ENCODE results near the gene CAND1. TPM values are rescaled to one million over a fixed set of nuclear protein-coding genes. Genes with fewer than 3 reads are reported as not detected.

The CAND1 gene
- total RNA-seq, 1 experiment from 2014 or later = 236 TPM

DNA sequence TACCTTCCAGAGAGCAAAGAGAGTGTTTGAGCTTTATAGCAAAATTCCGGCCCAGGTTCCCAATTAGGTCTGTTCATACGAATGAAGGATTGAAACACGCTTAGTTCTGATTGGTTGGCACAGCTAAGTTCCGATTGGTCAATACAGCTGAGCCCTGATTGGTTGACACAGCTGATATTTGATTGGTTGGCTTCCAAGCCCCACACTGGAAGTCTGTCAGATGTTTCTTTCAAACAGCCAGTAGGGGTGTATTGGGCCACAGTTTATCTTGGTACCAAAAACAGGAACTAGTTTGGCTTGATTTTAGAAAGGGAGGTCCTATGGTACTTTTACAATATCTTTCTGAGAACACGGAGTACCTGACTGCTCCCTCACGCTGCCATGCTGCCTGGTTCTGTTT, 93.4 kb downstream of the CAND1 start:
- POLR2A ChIA-PET = no interaction called here

DNA sequence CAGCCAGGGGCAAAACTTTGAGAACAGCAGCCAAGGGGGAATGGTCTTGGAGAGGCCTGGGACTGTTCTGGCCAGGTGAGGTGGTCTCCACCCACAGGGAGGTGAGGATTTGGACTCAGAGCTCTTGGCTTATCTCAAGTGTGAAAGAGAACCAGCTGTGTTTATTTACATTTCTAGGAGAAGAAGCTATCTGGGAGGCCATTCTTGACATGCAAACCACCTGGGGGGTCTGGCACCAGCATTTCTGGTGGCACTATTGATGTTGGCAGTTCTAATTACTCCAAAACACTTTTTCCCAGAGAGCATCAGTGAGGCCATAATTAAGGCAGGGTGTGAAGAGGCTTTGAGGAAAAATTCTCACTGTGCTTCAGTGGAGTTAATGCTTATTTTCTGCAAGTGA, 95.1 kb downstream of the CAND1 start:
- CTCF ChIA-PET = no interaction called here
- Mint-ChIP-seq H3K27me3 (ENCODE audit: low read depth) (no peaks in the 10 kb centered on the region), H3K4me3 (no peak overlapping the region), H3K9me3 (peaks cover 34% of the 10 kb centered on the region), H3K4me1 (peaks cover 11% of the 10 kb centered on the region), H3K36me3 (peaks cover 23% of the 10 kb centered on the region), H3K27ac (no peak overlapping the region)
- TF ChIP-seq RORB (CRISPR knock-in tag; IDR thresholded peaks at IDR 0.05) = no peak
- no peak for TF ChIP-seq JUN (CRISPR knock-in tag; IDR thresholded peaks at IDR 0.05)
- TF ChIP-seq, protein P1, sequence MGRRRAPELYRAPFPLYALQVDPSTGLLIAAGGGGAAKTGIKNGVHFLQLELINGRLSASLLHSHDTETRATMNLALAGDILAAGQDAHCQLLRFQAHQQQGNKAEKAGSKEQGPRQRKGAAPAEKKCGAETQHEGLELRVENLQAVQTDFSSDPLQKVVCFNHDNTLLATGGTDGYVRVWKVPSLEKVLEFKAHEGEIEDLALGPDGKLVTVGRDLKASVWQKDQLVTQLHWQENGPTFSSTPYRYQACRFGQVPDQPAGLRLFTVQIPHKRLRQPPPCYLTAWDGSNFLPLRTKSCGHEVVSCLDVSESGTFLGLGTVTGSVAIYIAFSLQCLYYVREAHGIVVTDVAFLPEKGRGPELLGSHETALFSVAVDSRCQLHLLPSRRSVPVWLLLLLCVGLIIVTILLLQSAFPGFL (CRISPR knock-in tag; IDR thresholded peaks at IDR 0.05; ENCODE audit: borderline replicate concordance) = no peak
- no peak for TF ChIP-seq MYBL2 (CRISPR knock-in tag; IDR thresholded peaks at IDR 0.05)
- TF ChIP-seq ZBTB21 (CRISPR knock-in tag; IDR thresholded peaks at IDR 0.05; ENCODE audit: borderline replicate concordance) = no peak
- TF ChIP-seq TEAD4 (CRISPR knock-in tag; IDR thresholded peaks at IDR 0.05) = no peak
- no peak for TF ChIP-seq CREM (CRISPR knock-in tag; IDR thresholded peaks at IDR 0.05)
- TF ChIP-seq ZNF416 (CRISPR knock-in tag; IDR thresholded peaks at IDR 0.05) = no peak
- no peak for TF ChIP-seq NR3C1 (CRISPR knock-in tag; conservative IDR thresholded peaks at IDR 0.05; ENCODE audit: low read depth)
- TF ChIP-seq, protein P2, sequence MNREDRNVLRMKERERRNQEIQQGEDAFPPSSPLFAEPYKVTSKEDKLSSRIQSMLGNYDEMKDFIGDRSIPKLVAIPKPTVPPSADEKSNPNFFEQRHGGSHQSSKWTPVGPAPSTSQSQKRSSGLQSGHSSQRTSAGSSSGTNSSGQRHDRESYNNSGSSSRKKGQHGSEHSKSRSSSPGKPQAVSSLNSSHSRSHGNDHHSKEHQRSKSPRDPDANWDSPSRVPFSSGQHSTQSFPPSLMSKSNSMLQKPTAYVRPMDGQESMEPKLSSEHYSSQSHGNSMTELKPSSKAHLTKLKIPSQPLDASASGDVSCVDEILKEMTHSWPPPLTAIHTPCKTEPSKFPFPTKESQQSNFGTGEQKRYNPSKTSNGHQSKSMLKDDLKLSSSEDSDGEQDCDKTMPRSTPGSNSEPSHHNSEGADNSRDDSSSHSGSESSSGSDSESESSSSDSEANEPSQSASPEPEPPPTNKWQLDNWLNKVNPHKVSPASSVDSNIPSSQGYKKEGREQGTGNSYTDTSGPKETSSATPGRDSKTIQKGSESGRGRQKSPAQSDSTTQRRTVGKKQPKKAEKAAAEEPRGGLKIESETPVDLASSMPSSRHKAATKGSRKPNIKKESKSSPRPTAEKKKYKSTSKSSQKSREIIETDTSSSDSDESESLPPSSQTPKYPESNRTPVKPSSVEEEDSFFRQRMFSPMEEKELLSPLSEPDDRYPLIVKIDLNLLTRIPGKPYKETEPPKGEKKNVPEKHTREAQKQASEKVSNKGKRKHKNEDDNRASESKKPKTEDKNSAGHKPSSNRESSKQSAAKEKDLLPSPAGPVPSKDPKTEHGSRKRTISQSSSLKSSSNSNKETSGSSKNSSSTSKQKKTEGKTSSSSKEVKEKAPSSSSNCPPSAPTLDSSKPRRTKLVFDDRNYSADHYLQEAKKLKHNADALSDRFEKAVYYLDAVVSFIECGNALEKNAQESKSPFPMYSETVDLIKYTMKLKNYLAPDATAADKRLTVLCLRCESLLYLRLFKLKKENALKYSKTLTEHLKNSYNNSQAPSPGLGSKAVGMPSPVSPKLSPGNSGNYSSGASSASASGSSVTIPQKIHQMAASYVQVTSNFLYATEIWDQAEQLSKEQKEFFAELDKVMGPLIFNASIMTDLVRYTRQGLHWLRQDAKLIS (CRISPR knock-in tag; IDR thresholded peaks at IDR 0.05; ENCODE audit: borderline replicate concordance) = no peak
- TF ChIP-seq, protein P3, sequence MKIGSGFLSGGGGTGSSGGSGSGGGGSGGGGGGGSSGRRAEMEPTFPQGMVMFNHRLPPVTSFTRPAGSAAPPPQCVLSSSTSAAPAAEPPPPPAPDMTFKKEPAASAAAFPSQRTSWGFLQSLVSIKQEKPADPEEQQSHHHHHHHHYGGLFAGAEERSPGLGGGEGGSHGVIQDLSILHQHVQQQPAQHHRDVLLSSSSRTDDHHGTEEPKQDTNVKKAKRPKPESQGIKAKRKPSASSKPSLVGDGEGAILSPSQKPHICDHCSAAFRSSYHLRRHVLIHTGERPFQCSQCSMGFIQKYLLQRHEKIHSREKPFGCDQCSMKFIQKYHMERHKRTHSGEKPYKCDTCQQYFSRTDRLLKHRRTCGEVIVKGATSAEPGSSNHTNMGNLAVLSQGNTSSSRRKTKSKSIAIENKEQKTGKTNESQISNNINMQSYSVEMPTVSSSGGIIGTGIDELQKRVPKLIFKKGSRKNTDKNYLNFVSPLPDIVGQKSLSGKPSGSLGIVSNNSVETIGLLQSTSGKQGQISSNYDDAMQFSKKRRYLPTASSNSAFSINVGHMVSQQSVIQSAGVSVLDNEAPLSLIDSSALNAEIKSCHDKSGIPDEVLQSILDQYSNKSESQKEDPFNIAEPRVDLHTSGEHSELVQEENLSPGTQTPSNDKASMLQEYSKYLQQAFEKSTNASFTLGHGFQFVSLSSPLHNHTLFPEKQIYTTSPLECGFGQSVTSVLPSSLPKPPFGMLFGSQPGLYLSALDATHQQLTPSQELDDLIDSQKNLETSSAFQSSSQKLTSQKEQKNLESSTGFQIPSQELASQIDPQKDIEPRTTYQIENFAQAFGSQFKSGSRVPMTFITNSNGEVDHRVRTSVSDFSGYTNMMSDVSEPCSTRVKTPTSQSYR (CRISPR knock-in tag; IDR thresholded peaks at IDR 0.05) = no peak
- no peak for TF ChIP-seq ZNF121 (CRISPR knock-in tag; IDR thresholded peaks at IDR 0.05)
- TF ChIP-seq CBFB (CRISPR knock-in tag; IDR thresholded peaks at IDR 0.05; ENCODE audit: low read depth) = no peak
- TF ChIP-seq, protein P4, sequence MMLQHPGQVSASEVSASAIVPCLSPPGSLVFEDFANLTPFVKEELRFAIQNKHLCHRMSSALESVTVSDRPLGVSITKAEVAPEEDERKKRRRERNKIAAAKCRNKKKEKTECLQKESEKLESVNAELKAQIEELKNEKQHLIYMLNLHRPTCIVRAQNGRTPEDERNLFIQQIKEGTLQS (CRISPR knock-in tag; conservative IDR thresholded peaks at IDR 0.05) = no peak
- no peak for TF ChIP-seq ATF1 (CRISPR knock-in tag; IDR thresholded peaks at IDR 0.05)
- ATAC-seq (peak; percentile 41), DNase-seq (ENCODE audit: low spot score) (no peak)
- POLR2A ChIA-PET = no interaction called here

More for the DNA sequence above, 93.4 kb downstream of the CAND1 start:
- DNase-seq (ENCODE audit: low spot score) (no peak), ATAC-seq (no peak)
- Mint-ChIP-seq H3K27me3 (ENCODE audit: low read depth) (no peaks in the 10 kb centered on the region), H3K9me3 (peaks cover 34% of the 10 kb centered on the region), H3K36me3 (peaks cover 23% of the 10 kb centered on the region), H3K4me1 (peaks cover 17% of the 10 kb centered on the region), H3K27ac (no peak overlapping the region), H3K4me3 (no peak overlapping the region)
- CTCF ChIA-PET = no interaction called here
- no peak for TF ChIP-seq FOXJ3 (CRISPR knock-in tag; IDR thresholded peaks at IDR 0.05; ENCODE audit: borderline replicate concordance)

DNA sequence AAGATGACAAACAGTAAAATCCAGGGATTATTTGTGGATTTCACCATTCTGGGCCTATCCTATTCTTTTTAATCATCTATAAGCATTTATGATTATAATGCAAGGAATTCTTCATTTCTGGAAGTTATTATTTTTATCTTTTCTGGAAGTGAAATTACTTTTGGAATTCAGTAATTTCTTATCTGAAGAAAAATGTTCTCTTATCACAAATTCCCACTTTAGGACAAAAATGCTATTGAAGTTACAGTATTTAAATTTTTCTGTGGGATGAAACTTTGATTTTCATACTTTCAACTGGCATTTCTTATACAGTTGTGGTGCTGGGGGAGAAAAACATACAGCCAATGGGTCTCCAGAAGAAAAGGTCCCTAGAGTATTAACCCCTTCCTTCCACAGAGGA, 96.0 kb downstream of the CAND1 start:
- Mint-ChIP-seq H3K27ac (no peak overlapping the region), H3K4me3 (no peak overlapping the region), H3K36me3 (peaks cover 23% of the 10 kb centered on the region), H3K27me3 (ENCODE audit: low read depth) (no peaks in the 10 kb centered on the region), H3K4me1 (peaks cover 10% of the 10 kb centered on the region), H3K9me3 (peaks cover 34% of the 10 kb centered on the region)
- ATAC-seq (no peak), DNase-seq (ENCODE audit: low spot score) (no peak)
- POLR2A ChIA-PET = no interaction called here
- CTCF ChIA-PET = no interaction called here
- TF ChIP-seq EMX1 (CRISPR knock-in tag; IDR thresholded peaks at IDR 0.05) = no peak
- TF ChIP-seq, protein P5, sequence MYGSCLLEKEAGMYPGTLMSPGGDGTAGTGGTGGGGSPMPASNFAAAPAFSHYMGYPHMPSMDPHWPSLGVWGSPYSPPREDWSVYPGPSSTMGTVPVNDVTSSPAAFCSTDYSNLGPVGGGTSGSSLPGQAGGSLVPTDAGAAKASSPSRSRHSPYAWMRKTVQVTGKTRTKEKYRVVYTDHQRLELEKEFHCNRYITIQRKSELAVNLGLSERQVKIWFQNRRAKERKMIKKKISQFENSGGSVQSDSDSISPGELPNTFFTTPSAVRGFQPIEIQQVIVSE (CRISPR knock-in tag; IDR thresholded peaks at IDR 0.05; ENCODE audit: borderline replicate concordance) = no peak
- TF ChIP-seq, protein P6, sequence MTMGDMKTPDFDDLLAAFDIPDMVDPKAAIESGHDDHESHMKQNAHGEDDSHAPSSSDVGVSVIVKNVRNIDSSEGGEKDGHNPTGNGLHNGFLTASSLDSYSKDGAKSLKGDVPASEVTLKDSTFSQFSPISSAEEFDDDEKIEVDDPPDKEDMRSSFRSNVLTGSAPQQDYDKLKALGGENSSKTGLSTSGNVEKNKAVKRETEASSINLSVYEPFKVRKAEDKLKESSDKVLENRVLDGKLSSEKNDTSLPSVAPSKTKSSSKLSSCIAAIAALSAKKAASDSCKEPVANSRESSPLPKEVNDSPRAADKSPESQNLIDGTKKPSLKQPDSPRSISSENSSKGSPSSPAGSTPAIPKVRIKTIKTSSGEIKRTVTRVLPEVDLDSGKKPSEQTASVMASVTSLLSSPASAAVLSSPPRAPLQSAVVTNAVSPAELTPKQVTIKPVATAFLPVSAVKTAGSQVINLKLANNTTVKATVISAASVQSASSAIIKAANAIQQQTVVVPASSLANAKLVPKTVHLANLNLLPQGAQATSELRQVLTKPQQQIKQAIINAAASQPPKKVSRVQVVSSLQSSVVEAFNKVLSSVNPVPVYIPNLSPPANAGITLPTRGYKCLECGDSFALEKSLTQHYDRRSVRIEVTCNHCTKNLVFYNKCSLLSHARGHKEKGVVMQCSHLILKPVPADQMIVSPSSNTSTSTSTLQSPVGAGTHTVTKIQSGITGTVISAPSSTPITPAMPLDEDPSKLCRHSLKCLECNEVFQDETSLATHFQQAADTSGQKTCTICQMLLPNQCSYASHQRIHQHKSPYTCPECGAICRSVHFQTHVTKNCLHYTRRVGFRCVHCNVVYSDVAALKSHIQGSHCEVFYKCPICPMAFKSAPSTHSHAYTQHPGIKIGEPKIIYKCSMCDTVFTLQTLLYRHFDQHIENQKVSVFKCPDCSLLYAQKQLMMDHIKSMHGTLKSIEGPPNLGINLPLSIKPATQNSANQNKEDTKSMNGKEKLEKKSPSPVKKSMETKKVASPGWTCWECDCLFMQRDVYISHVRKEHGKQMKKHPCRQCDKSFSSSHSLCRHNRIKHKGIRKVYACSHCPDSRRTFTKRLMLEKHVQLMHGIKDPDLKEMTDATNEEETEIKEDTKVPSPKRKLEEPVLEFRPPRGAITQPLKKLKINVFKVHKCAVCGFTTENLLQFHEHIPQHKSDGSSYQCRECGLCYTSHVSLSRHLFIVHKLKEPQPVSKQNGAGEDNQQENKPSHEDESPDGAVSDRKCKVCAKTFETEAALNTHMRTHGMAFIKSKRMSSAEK (CRISPR knock-in tag; IDR thresholded peaks at IDR 0.05; ENCODE audit: borderline replicate concordance) = no peak
- TF ChIP-seq, protein P7, sequence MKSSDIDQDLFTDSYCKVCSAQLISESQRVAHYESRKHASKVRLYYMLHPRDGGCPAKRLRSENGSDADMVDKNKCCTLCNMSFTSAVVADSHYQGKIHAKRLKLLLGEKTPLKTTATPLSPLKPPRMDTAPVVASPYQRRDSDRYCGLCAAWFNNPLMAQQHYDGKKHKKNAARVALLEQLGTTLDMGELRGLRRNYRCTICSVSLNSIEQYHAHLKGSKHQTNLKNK (CRISPR knock-in tag; IDR thresholded peaks at IDR 0.05) = no peak

All from WTC11 (cell line).